Stimulated activated CD4-positive, alpha-beta T cell treated with anti-CD3 and anti-CD28 coated beads, Interleukin-2, amount 100 ng/mL, for 48 hours (primary cell): ENCODE measurements around the gene SPTBN1.

Source experiments
- DNase-seq, 2 donors: peaks; one replicate each; pipeline ENCODE4 v3.0.0-alpha.2; 2020

The SPTBN1 gene

DNA sequence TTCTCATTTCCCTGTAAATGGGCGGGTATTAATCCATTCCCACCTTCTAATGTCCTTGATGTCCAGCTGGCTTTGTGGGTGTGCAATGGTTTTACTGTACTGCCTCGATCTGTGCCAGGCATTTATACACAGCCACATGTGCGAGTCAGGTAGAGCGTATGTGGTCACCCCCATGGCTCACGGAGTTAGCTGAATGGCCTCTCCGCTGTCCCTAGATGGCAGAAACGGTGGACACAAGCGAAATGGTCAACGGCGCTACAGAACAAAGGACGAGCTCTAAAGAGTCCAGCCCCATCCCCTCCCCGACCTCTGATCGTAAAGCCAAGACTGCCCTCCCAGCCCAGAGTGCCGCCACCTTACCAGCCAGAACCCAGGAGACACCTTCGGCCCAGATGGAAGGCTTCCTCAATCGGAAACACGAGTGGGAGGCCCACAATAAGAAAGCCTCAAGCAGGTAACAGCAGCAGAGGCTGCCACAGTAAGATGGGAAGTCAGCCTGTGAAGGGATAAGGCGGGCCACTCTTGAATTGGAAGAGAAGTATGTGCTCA lies 208.2 kb downstream of the SPTBN1 start:
- no peak for DNase-seq

DNA sequence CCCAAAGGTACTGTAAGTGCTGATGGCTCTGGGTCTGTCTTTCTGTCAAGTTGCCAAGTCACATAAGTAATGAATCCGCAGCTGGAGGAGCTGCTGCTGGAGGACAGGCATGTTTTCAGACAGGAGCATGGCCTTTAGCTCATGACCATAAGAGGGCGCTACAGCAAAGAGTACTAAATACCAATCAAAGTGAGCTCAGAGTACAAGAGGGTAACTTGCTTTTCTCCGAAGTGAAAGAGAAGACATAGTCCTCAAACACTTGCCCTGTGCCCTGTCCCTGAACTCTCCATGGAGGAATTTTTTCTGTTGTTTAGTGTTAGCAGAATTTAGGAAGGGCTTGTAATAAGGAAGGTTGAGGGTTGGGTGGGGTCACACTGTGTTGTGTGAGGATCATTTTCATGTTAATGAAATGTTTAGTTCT lies 209.3 kb downstream of the SPTBN1 start:
- peak; percentile 43 to 46 for DNase-seq

DNA sequence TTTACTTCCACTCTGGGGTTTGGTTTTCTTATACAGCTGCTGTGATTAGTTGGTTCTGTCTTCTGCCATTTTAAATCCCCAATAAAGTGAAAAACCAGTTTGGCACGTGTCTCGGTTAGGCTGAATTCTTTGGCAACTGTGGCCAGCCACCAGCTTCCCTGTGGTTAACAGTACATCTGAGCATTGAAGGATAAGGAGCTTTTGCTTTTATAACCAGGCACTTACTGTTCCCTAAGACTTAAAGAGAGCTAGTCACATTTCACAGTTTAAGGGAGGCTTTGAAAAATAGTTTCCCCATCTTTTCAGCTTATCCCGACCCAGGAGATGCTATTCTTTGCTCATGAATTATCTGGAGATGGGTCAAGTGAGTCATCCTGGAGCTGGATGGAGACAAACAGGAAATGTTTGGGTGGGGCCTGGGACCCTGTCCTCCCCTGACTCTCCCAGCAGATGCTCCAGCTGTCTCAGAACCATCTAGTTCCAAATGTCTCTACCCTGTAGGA lies 210.1 kb downstream of the SPTBN1 start:
- DNase-seq: no peak

DNA sequence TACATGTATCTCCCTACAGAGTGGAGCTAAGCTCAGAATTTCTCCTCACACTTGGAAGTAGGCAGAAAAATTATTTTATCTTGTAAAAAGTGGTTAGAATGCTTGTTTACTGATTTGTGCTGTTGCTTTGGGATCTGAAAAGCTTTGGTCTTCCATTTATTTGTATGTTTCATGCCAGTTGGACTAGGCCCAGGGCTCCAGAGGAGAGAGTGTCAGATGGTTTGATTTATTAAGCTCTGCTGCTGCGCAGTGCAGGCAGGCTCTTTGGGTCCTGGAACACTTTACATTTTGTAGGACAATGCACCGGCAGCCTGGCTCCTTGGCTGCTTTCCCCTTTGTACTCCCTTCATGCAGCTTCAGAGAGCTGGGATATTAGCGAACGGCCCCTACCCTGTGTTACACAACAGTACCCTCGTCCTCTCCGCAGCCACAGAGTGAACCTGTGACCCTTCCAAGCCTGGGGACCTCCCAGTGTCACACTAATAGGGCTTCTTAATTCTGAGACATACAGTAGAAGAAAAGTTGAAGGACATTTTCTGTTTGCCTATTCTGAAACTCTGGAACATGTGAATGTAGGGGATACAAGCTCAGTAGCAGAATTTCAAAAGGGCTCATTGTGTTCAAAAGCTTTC lies 210.6 kb downstream of the SPTBN1 start:
- no peak for DNase-seq

DNA sequence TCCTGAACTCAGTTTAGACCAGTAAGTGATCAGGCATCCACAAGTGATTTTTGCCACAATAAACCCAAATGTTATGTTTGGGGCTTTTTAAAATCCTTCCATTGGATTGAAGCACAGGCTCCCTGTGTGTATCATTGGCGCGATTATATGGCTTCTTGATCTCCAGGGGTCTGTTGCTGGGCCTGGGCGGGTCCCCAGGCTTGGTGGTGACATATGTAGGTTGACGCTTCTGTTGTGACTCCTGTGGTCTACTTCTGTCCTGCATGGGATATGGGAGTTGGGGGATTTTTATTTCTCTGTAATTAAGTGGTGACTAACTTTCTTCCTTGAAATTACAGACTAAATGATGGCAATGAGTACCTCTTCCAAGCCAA lies 211.1 kb downstream of the SPTBN1 start:
- no peak for DNase-seq

DNA sequence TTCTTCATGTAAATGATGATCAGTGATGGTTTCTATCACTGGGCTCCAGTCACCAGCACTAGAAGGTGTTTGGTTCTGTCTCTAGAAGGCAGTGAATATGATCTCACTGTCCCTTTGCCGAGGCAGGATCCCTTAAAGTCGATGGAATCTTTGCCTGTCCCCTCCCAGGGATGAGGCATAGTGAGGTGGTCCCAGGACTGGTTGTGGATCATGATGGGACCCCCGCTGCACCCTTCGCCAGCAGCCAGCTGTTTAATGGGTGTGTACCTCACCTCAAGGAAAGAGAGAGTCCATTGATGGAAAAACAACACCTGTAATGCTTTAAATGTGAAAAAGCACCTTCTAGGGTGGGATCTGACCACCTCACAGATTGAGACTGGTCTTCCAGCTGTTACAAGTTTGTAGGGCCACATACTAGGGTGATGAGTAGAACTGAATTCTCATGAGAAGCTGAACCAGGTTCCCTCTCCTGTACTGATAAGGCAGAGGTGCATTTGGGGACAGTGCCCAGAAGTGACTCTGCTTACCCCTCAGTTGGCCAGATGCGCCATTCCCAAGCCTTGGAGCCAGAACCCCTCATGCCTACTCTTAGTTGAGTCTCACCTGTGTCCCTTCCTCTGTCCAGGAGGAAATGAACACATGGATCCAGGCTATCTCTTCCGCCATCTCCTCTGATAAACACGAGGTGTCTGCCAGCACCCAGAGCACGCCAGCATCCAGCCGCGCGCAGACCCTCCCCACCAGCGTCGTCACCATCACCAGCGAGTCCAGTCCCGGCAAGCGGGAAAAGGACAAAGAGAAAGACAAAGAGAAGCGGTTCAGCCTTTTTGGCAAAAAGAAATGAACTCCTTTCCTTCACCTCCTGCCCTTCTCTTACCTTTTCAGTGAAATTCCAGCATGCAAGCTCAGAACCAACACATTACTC lies 211.9 kb downstream of the SPTBN1 start:
- no peak for DNase-seq

DNA sequence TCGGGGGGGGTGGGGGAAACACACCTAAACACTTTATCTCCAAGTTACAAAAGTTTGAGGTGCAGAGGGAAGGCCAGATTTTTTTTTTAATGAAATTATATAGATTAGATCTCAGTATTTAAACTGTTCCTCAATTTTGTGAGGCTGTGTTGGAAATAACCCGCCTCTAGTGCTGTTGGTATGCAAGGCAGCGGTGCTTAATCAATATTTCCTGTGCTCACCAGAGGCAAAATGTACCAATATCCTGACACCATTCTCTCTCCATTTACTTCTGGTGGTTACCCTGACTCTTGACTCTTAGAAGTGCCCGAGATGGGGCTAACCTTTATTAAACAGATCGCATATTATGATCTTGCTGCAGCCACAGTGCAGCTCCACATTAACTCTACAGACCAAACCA lies 212.6 kb downstream of the SPTBN1 start:
- no peak for DNase-seq

DNA sequence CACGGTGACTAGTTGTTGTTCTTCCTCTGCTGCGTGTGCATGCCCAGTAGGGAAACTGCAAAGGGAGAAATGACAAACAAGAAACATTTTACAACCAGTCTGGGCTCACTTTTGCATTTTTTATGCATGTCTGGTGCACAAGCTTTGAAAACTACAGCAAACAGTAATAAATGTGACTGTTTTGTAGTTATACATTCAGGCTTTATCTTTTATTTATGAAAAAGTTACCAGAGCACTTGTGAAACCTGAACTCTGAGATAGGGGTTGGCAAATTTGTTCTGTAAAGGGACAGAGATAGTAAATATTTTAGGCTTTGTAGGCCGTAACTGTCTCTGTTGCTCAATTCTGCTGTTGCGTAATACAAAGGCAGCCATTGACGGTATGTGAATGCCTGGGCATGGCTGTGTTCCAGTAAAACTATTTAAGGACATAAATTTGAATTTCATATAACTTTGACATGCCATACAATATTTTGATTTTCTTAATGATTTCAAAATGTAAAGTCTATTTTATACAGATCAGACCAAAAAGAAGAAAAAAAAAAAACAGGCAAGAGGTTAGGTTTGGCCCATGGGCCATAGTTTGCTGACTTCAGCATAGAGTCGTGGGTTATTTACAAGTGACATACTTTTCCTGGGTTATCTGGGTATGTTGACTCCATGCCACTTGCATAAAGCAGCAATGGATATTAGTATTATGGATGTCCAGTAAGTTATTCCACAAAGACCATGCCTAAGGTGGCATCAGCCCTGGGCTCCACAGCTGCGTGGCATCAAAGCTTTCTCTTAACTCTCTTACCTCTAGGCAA lies 213.8 kb downstream of the SPTBN1 start:
- no peak for DNase-seq

DNA sequence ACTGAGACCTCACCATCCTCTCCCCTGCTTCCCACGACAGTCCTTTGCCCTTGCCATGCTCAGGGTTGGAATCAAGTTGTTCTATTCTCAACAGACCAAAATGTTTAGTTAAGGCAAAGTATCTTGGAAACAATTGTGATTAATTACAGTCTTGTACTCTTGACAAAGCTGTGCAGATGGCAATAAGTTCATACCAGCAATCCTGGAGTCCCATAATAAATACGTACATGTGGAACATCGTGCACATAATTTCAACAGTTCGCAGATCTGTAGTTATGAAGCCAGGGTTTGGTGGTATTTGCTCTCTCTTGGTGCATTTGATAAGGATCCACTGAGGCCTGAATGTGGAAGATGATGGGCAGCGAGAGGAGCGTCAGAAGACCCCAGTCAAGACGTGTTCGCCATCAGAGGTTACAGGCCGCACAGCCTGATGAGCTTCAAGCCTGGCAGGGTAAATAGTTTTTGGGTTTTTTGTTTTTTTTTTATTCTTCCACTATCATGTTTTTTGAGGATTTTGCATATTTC lies 214.4 kb downstream of the SPTBN1 start:
- DNase-seq: no peak

DNA sequence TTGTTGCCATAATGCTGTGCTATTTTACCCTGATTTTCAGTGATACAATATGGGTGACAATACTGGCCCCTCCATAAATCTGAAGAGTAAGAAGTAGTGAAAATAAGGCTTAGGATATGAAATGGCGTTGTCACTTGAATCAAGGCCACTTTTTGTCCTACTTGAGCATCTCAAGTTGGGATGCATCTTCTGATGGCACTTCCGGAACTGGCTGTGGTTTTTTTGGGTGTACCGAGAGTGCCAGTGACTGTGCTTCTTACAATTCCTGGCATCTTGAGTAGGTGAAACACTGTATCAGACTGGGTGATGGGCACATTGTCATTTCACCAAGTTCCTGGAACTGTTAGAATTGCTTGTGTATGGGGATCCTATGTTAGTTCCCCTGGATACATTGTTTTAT lies 214.9 kb downstream of the SPTBN1 start:
- DNase-seq: no peak

DNA sequence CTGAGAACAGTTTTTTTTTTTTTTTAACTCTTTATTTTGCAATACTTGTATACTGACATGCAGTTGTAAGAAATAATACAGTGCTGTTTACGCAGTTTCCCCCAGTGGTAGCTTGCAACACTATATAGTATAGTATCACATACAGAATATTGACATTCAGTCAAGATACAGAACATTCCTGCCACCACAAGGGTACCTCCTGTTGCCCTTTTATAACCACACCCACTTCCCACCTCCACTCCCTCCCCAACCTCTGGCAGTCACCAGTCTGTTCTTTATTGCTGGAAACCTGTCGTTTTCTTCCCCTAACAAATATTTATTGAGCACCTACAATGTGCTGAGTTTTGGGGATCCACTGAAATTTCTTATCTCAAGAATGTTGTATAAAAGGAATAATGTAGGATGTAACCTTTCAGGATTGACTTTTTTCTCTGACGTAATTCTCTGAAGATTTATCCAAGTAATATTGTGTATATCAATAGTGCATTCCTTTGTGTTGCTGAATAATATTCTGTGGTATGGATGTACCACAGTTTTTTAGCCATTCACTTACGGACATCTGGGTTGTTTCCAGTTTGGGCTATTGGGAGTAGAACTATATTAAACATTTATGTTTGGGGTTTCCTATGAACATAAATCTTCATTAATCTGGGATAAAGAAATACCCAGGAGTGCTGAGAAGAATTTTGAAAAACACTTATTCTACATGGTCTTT lies 215.9 kb downstream of the SPTBN1 start:
- DNase-seq: no peak

DNA sequence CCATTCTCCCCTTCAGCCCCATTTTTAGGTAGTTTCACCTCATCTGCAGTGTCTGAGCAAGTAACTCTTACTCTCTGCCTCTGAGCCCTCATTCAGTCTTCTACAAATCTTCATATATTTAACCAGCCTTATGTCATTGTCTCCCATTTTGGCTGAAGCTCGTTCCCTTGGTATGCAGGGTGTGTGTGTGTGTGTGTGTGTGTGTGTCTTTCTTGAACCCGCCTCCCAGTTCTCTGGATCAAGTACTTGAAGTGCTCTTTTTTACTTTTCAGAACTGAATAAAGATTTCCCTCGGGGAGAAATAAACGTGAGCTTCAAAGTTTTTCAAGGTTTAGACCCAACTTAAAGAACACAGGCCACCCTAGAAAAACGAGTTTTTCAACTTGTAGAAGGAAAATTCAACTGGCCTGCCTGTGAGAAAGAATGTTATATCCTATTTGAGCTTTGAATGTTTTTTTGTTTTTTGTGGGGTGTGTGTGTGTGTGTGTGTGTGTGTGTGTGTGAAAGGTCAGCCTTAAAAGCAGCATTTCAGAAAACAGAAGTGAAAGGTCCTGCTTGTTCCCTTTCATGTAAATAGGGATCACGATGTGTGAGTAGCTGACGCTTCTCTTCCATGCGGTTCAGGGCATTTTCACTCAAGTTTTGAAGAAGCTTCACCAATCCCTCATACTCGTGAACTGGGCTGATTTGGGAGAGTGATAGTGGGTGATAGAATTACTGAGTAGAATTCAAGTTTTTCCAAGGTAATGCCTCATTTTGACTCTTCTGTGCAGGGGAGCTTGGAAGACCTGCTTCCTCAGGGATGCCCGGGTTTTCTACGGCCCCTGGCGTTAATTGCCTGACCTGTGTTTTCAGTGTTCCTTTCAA lies 216.7 kb downstream of the SPTBN1 start:
- no peak for DNase-seq

DNA sequence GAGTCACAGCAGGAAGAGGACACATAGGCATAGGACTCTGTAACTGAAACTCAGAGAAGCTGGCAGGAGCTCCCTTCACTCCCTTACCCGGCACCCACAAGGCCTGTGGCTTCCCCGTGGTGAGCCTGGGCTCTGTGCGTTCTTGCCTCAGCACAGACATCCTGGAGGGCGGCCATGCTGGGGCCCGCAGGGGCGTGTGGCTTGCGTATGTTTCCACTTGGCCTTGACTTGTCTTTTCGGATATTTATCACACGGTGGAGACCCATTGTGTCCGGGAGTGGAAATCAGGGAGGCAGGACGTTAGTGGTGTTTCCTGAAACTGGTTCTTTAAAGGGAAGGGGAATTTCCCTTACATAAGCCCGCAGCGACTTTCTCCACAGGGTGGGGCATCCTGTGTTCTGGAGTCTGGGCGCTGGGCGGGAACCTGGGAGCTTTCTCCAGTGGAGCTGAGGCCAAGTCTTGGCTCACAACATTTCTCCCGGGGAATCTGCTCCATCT lies 217.4 kb downstream of the SPTBN1 start:
- peak in 1 of 2 donors; percentile 34 for DNase-seq

DNA sequence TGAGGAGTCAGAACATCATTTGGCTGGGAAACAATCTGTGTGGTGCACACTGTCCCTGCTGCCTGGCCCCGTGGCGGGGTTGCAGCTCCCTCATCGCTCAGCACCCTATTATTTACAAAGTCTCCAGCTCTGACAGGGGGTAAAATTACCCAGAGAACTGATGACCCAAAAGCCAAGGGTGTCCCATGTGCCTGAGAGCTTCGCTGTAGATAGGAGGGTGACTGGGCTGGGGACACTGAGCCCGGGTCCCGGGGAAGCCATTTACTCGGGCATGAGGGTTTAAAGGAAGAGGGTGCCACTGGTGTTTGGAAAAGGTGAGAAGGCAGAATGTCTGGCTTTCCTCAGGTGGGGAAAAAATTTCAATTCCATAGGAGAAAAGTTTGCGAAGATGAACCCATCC lies 219.2 kb downstream of the SPTBN1 start:
- DNase-seq: no peak

DNA sequence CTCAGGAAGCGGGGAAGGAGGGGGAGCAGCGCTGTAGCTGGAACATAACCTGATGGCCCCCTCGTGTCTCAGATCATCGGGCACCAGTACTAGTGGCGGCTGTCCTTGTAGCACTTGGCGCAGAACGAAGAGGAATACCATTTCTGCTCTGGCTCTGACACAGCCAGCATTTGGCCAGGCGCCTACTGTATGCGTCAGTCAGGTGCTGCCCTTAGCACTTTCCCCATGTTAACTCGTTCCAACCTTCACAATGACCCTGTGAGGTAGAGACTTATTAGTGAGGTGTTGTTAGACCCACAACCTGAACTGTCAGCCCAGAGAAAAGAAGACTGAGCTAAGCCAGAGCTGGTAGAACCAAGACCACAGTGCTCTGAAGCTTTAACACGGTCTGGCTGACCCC lies 219.6 kb downstream of the SPTBN1 start:
- no peak for DNase-seq

DNA sequence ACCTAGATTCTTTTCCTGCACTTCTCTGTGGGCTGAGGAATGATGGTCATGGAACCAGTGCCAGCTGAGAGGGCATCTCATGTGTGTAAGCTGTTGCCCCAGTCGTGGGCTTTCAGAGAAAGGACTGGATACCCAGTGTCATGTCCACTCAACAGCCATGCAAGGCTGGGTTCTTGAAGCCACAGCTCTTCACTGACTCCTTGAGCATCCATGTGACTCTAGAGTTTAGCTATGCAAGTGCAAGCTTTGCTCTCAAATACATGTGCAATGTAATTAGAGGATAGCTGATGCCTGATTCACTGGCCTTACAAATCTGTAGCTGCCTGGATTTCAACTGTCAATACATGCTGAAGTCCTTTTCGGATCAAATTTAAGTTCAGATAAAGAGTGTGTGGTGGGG lies 220.5 kb downstream of the SPTBN1 start:
- DNase-seq: no peak

DNA sequence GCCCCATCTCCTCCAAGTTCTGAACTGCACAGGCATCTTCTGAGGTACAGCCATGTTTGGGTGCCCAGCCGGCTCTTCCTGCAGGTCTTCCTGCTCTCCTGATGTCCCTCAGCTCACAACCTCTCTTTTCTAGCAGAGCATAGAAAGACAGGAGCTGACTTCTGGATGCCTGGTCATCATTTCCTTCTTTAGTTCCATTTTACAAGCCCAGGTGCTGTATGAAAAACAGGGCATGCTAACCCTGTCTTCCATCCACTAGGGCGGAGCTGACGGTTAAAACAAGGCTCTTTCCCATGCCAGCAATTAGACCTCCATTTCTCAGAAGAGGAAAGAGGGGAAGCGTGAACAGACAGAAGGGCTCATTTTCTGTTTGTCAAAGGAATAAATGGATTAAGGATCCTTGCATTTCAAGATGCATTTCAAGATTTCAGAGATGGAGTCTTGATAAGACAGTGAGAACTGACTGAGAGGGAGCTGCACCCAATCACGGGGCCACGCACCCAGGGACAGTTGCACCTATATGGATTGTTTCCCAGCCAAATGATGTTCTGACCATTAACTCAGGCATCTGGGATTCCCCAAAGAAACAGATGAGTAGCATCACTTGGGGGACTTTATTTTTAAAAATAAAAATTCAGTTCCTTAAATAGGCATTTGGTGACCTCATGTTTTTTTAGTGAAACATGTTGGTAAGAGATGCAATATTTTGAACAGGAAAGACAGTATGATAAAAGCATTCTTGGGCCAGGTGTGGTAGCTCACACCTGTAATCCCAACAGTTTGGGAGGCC lies 221.5 kb downstream of the SPTBN1 start:
- no peak for DNase-seq

DNA sequence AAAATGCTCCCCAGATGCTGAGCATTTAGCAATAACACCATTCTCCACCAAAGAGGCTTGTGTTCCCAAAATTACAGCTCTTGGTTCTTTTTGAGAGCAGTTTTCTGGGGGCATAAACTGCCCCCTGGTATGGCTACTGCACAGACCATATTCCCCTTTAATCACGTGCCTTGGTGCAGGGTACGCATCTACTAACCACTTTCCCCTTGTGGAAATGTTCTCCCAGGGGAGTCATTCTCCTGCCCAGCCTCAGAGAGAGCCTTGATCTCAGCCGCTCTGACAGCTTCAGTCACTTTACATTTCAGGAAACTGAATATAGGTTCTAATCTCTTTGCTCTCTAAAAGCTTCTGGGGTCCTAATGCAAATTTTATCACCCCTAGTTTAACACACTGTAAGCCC lies 222.6 kb downstream of the SPTBN1 start:
- no peak for DNase-seq

DNA sequence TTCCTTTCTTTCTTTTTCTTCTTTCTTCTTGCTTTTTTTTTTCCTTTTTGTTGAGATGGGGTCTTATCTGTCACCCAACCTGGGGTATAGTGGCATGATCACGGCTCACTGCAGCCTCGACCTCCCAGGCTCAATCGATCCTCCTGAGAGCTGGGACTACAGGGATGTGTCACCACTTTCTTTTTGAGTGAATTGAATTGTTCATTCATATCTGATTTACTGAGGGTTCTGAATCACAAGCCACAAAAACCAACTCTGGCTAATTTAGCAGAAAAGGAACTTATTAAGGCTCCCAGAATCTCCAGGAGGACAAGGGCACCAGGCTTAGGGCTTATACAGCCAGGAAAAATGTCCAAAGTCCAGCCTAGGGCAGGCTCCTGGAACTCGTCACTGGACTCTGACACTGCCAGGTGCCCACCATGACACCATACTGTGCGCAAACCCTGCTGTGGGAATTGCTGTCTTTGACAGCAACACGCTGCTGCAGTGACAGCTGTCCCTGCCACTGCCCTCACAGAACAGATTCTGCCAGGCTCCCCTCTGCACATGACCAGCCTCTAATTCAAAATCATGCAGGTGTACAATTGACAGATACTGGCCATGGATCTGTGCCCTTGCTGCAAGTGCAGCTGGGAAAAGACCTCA lies 224.4 kb downstream of the SPTBN1 start:
- peak; percentile 24 to 27 for DNase-seq

DNA sequence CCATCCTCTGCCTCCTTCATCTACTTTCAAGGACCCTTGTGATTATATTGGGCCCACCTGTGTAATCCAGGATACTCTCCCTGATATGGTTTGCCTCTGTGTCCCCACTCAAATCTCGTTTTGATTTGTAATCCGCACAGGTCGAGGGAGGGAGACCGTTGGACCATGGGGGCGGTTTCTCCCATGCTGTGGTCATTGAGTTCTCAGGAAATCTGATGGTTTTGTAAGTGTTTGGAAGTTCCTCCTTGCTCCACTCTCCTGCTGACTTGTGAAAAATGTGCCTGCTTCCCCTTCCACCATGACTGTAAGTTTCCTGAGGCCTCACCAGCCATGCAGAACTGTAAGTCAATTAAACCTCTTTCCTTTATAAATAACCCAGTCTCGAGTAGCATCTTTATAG lies 225.3 kb downstream of the SPTBN1 start:
- no peak for DNase-seq
